GM12878 (cell line): ENCODE measurements around the gene MEP1B. TPM values are rescaled to one million over a fixed set of nuclear protein-coding genes. Genes with fewer than 3 reads are reported as not detected.

ENCODE experiments used
- ATAC-seq: fragments of 200-7000 bp; cut with Tn5 transposase; 3 replicates; pipeline ENCODE4 v1.9.1; 2020; ENCODE audit warnings: mild to moderate bottlenecking, moderate library complexity
- BruUV-seq: library from RNA; stranded (reverse); fragments of 400-500 nt; replicated peaks from 2 replicates; lab custom pipeline; 2021; lab: Mats Ljungman, UMichigan
- CTCF ChIA-PET: fragments of 300-600 bp; sonication (Branson Sonifier 250); formaldehyde crosslinking; extraction: SDS; loops from one replicate; lab custom pipeline; 2021; ENCODE audit warnings: inconsistent platforms; lab: Yijun Ruan, JAX
- POLR2A ChIA-PET: fragments of 350-600 bp; formaldehyde crosslinking; extraction: SDS; loops from one replicate; lab custom pipeline; 2021; ENCODE audit warnings: inconsistent platforms; lab: Charles Lee
- RAD21 ChIA-PET: fragments of 300-600 bp; sonication (Branson Sonifier 250); formaldehyde crosslinking; loops from one replicate; lab custom pipeline; 2023; ENCODE audit warnings: antibody characterized with exemption; ENCODE audit not compliant: unreplicated experiment; lab: Charles Lee
- SMC1A ChIA-PET: fragments of 300-600 bp; sonication (Branson Sonifier 250); formaldehyde crosslinking; loops from one replicate; lab custom pipeline; 2023; ENCODE audit not compliant: unreplicated experiment, uncharacterized antibody; lab: Charles Lee
- DNase-seq: peaks from one replicate; pipeline ENCODE4 v3.0.0-alpha.2; 2011; ENCODE audit warnings: low read depth, low spot score
- FAIRE-seq: peaks from 3 replicates; lab custom pipeline; 2011; peaks lifted over from hg19 to GRCh38; lab: Jason Lieb, UNC
- H2AFZ ChIP-seq: 2 replicates; pipeline ENCODE4 v1.6.0; 2011; ENCODE audit warnings: low read depth, low read length, control low read depth; ENCODE audit not compliant: control insufficient read depth
- H3K27ac ChIP-seq: 2 replicates; pipeline ENCODE4 v1.5.1; 2011; ENCODE audit warnings: control low read depth; ENCODE audit not compliant: control insufficient read depth, insufficient read depth
- H3K27me3 ChIP-seq, 2 experiments: replicated peaks in 1 of 2; 2 replicates each; pipeline versions ENCODE4 v1.6.0 to v1.6.1; 2011; ENCODE audit warnings: low read length in 1 of 2; ENCODE audit not compliant: control insufficient read depth in 2 of 2, insufficient read depth in 2 of 2
- H3K36me3 ChIP-seq, 2 experiments: 2 replicates each; pipeline ENCODE4 v1.5.1; 2011; ENCODE audit warnings: low read length in 1 of 2; ENCODE audit not compliant: control insufficient read depth in 2 of 2, insufficient read depth in 2 of 2
- H3K4me1 ChIP-seq: 2 replicates; pipeline ENCODE4 v1.6.1; 2011; ENCODE audit warnings: mild to moderate bottlenecking, low read length, moderate library complexity, mixed read lengths; ENCODE audit not compliant: control insufficient read depth, insufficient read depth
- H3K4me2 ChIP-seq: 2 replicates; pipeline ENCODE4 v1.6.0; 2011; ENCODE audit warnings: control low read depth; ENCODE audit not compliant: control insufficient read depth, insufficient read depth
- H3K4me3 ChIP-seq: fragments of 200-600 bp; sonication (generic); 2 replicates; pipeline ENCODE4 v1.5.1; 2016
- H3K79me2 ChIP-seq: 2 replicates; pipeline ENCODE4 v1.6.0; 2011; ENCODE audit warnings: low read length; ENCODE audit not compliant: control insufficient read depth, insufficient read depth
- H3K9ac ChIP-seq: 2 replicates; pipeline ENCODE4 v1.8.0; 2011; ENCODE audit warnings: low read length, control low read depth, mixed read lengths; ENCODE audit not compliant: control insufficient read depth, insufficient read depth
- H3K9me3 ChIP-seq: replicated peaks from 3 replicates; pipeline ENCODE4 v1.5.1; 2011; ENCODE audit warnings: mild to moderate bottlenecking, low read length; ENCODE audit not compliant: control insufficient read depth, insufficient read depth
- H4K20me1 ChIP-seq: 2 replicates; pipeline ENCODE4 v1.6.0; 2011; ENCODE audit not compliant: control insufficient read depth, insufficient read depth
- BACH1 ChIP-seq: fragments of 450-650 bp; IDR thresholded peaks from 2 replicates; pipeline ENCODE4 v1.6.1; 2017; ENCODE audit warnings: mild to moderate bottlenecking, borderline replicate concordance
- GABPA ChIP-seq: IDR thresholded peaks from 2 replicates; pipeline ENCODE4 v1.6.1; 2014; ENCODE audit warnings: antibody characterized with exemption, low read depth, mild to moderate bottlenecking, inconsistent platforms
- JUND ChIP-seq: IDR thresholded peaks from 2 replicates; pipeline ENCODE4 v1.6.1; 2012; ENCODE audit warnings: low read depth, mild to moderate bottlenecking, low read length, improper control_type of control experiment, moderate library complexity
- MYB ChIP-seq: fragments of 150-350 bp; IDR thresholded peaks from 2 replicates; pipeline ENCODE4 v1.6.1; 2014; ENCODE audit warnings: mild to moderate bottlenecking, low read depth, low read length, borderline replicate concordance
- NFIC ChIP-seq: IDR thresholded peaks from 2 replicates; pipeline ENCODE4 v1.6.1; 2012; ENCODE audit warnings: low read depth, mild to moderate bottlenecking, inconsistent platforms, low read length, moderate library complexity
- POLR2AphosphoS2 ChIP-seq: IDR thresholded peaks from 2 replicates; pipeline ENCODE4 v1.6.1; 2011; ENCODE audit warnings: low read depth, mild to moderate bottlenecking, low read length, improper control_type of control experiment, moderate library complexity
- STAT3 ChIP-seq: IDR thresholded peaks from 2 replicates; pipeline ENCODE4 v1.6.1; 2011; ENCODE audit warnings: low read depth, low read length, improper control_type of control experiment
- ZNF622 ChIP-seq: fragments of 450-650 bp; IDR thresholded peaks from 2 replicates; pipeline ENCODE4 v1.6.1; 2017; ENCODE audit warnings: mild to moderate bottlenecking, inconsistent platforms
- WGBS: methylation state at CpG from one replicate; pipeline ENCODE4 v1.1.6; 2016; ENCODE audit warnings: low lambda C conversion rate; ENCODE audit not compliant: insufficient replicate concordance, insufficient coverage; ENCODE audit errors: missing lambda C conversion rate; 5-methylcytosine and 5-hydroxymethylcytosine counted together
- in situ Hi-C: fragments of 300-500 bp; cut with MboI; formaldehyde crosslinking; loops from 9 replicates; pipeline ENCODE4 v1.14.3; 2018; ENCODE audit warnings: mixed read lengths
- intact Hi-C: fragments of 100-400 bp; cut with micrococcal nuclease; formaldehyde crosslinking; loops from one replicate; pipeline ENCODE4 v1.14.2; 2022; ENCODE audit not compliant: unreplicated experiment
- polyA plus RNA-seq, 11 experiments: library from polyadenylated mRNA; depleted of rRNA in 4 of 11; unstranded in 6 of 11; stranded (reverse) in 5 of 11; fragments of >200 nt; fragmentation: Nextera tagmentation in 4 of 11; fragmentation: Illumina TruSeq in 1 of 11; extraction: Ambion mirVana in 4 of 11; extraction: Trizol in 1 of 11; gene quantifications; 1 replicate in 1 of 11; 2 replicates in 10 of 11; pipeline versions ENCODE4 v1.2.1 to v1.2.3, GENCODE V29; 2011 to 2016; ENCODE audit warnings: inconsistent platforms in 2 of 11, missing spikeins in 2 of 11, low read depth in 1 of 11
- total RNA-seq, 4 experiments: library from RNA; depleted of rRNA in 3 of 4; stranded (reverse); fragments of >200 nt in 3 of 4; fragmentation: Illumina TruSeq in 1 of 4; extraction: Trizol in 1 of 4; gene quantifications; 2 replicates each; pipeline versions ENCODE4 v1.2.1 to v1.2.3, GENCODE V29; 2013 to 2021
- TF ChIP-seq, protein P1 (sequence below): fragments of 450-650 bp; formaldehyde crosslinking; IDR thresholded peaks from 2 replicates; pipeline ENCODE4 v1.4.0; 2020; ENCODE audit warnings: mild to moderate bottlenecking, moderate library complexity
- TF ChIP-seq, protein P2 (sequence below), 3 experiments: IDR thresholded peaks in 2 of 3; conservative IDR thresholded peaks in 1 of 3; 2 replicates each; pipeline ENCODE4 v1.5.1; 2011; ENCODE audit warnings: low read depth in 3 of 3, low read length in 3 of 3, mild to moderate bottlenecking in 3 of 3, control low read depth in 2 of 3, moderate library complexity in 2 of 3, inconsistent platforms in 1 of 3, mixed read lengths in 1 of 3; ENCODE audit not compliant: control insufficient read depth in 2 of 3, insufficient read depth in 1 of 3; ENCODE audit errors: extremely low read depth in 1 of 3
- TF ChIP-seq, protein P3 (sequence below): fragments of 450-650 bp; formaldehyde crosslinking; IDR thresholded peaks from 2 replicates; pipeline ENCODE4 v1.5.0; 2022; ENCODE audit warnings: mild to moderate bottlenecking, missing genetic modification characterization

The MEP1B gene
- total and polyA plus RNA-seq, 10 of the 15 experiments (the other 5 are each of a cell fraction or from before 2014, with no cell fraction given) = 0.04 to 0.05 TPM; not detected in 8

DNA sequence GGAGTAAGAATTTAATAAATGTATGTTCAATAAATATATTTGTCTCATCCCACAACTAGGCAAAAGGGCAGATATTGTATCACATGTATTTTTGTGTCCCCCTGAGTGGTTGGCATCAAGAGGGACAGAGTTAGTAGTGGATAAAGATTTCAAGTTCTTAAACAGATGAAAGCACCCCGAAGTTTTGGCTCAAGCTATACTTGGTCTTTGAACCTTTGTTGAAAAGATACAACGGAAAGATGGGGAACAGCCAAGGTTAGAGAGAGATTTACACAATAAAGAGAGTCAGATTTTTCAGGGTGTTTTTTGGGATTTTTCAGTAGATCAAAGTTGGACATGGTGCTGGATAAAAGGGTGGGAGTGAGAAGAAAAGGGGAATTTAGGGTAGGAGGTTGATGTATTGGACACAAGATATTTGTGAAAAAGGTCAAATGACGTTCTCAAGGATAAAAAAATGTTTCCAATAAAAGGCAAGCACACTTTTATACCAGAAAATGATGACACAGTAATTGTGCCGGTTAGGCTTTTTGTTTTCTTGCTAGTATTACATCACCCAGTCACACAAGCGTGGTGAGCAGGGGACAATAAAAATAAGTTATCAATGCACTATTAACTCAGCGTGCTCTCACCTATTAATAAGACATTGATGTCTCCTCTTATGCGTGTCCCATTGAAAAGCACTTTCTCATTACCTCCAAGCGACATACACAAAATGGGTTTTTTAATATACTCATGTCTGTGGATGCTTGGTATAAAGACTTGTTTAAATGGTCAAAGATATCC, 59.5 kb downstream of the MEP1B start:
- ChIA-PET RAD21 (no interaction called here), CTCF (interaction anchor here (0.6 kb wide), 1 partner anchor 106 kb away, joined by 3 read pairs; no protein-coding TSS in a partner anchor), SMC1A (interaction anchor here (1.5 kb wide), 1 partner anchor 11 kb away, joined by 4 read pairs; no protein-coding TSS in a partner anchor), POLR2A (no interaction called here)
- 46% methylated on average over 8 of the region's 8 CpGs for WGBS
- H3K9me3 ChIP-seq = no peaks in the 10 kb centered on the region
- no peak overlapping the region for H3K4me3 ChIP-seq
- H3K4me1 ChIP-seq = no peaks in the 10 kb centered on the region
- no peaks in the 10 kb centered on the region for H3K79me2 ChIP-seq
- H3K9ac ChIP-seq = no peak overlapping the region
- H3K27me3 ChIP-seq = no peaks in the 10 kb centered on the region; a peak in 1 of 4 replicates
- TF ChIP-seq NFIC = no peak
- no peak for TF ChIP-seq MYB
- TF ChIP-seq, protein P1, sequence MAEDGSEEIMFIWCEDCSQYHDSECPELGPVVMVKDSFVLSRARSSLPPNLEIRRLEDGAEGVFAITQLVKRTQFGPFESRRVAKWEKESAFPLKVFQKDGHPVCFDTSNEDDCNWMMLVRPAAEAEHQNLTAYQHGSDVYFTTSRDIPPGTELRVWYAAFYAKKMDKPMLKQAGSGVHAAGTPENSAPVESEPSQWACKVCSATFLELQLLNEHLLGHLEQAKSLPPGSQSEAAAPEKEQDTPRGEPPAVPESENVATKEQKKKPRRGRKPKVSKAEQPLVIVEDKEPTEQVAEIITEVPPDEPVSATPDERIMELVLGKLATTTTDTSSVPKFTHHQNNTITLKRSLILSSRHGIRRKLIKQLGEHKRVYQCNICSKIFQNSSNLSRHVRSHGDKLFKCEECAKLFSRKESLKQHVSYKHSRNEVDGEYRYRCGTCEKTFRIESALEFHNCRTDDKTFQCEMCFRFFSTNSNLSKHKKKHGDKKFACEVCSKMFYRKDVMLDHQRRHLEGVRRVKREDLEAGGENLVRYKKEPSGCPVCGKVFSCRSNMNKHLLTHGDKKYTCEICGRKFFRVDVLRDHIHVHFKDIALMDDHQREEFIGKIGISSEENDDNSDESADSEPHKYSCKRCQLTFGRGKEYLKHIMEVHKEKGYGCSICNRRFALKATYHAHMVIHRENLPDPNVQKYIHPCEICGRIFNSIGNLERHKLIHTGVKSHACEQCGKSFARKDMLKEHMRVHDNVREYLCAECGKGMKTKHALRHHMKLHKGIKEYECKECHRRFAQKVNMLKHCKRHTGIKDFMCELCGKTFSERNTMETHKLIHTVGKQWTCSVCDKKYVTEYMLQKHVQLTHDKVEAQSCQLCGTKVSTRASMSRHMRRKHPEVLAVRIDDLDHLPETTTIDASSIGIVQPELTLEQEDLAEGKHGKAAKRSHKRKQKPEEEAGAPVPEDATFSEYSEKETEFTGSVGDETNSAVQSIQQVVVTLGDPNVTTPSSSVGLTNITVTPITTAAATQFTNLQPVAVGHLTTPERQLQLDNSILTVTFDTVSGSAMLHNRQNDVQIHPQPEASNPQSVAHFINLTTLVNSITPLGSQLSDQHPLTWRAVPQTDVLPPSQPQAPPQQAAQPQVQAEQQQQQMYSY (CRISPR knock-in tag) = no peak
- TF ChIP-seq GABPA = no peak
- TF ChIP-seq ZNF622 = no peak
- no peak for TF ChIP-seq POLR2AphosphoS2
- TF ChIP-seq BACH1 = no peak
- TF ChIP-seq STAT3 = no peak
- TF ChIP-seq, protein P2, sequence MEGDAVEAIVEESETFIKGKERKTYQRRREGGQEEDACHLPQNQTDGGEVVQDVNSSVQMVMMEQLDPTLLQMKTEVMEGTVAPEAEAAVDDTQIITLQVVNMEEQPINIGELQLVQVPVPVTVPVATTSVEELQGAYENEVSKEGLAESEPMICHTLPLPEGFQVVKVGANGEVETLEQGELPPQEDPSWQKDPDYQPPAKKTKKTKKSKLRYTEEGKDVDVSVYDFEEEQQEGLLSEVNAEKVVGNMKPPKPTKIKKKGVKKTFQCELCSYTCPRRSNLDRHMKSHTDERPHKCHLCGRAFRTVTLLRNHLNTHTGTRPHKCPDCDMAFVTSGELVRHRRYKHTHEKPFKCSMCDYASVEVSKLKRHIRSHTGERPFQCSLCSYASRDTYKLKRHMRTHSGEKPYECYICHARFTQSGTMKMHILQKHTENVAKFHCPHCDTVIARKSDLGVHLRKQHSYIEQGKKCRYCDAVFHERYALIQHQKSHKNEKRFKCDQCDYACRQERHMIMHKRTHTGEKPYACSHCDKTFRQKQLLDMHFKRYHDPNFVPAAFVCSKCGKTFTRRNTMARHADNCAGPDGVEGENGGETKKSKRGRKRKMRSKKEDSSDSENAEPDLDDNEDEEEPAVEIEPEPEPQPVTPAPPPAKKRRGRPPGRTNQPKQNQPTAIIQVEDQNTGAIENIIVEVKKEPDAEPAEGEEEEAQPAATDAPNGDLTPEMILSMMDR (IDR thresholded peaks at IDR 0.05 in 2 of 3, conservative IDR thresholded peaks at IDR 0.05 in 1 of 3; ENCODE audit: control insufficient read depth in 2 of 3, extremely low read depth in 1 of 3, insufficient read depth in 1 of 3, low read depth in 3 of 3, low read length in 3 of 3) = no peak
- TF ChIP-seq, protein P3, sequence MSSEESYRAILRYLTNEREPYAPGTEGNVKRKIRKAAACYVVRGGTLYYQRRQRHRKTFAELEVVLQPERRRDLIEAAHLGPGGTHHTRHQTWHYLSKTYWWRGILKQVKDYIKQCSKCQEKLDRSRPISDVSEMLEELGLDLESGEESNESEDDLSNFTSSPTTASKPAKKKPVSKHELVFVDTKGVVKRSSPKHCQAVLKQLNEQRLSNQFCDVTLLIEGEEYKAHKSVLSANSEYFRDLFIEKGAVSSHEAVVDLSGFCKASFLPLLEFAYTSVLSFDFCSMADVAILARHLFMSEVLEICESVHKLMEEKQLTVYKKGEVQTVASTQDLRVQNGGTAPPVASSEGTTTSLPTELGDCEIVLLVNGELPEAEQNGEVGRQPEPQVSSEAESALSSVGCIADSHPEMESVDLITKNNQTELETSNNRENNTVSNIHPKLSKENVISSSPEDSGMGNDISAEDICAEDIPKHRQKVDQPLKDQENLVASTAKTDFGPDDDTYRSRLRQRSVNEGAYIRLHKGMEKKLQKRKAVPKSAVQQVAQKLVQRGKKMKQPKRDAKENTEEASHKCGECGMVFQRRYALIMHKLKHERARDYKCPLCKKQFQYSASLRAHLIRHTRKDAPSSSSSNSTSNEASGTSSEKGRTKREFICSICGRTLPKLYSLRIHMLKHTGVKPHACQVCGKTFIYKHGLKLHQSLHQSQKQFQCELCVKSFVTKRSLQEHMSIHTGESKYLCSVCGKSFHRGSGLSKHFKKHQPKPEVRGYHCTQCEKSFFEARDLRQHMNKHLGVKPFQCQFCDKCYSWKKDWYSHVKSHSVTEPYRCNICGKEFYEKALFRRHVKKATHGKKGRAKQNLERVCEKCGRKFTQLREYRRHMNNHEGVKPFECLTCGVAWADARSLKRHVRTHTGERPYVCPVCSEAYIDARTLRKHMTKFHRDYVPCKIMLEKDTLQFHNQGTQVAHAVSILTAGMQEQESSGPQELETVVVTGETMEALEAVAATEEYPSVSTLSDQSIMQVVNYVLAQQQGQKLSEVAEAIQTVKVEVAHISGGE (CRISPR knock-in tag) = no peak
- TF ChIP-seq JUND = no peak
- H2AFZ ChIP-seq = no peak overlapping the region
- BruUV-seq = no TSS peak
- H3K36me3 ChIP-seq = no peaks in the 10 kb centered on the region
- H3K4me2 ChIP-seq = no peak overlapping the region
- in situ Hi-C loops (no loop called here), intact Hi-C loops (no loop called here)
- H4K20me1 ChIP-seq = no peaks in the 10 kb centered on the region
- ATAC-seq (no peak), DNase-seq (no peak), FAIRE-seq (no peak)
- H3K27ac ChIP-seq = no peak overlapping the region
